ENCODE measurements around the gene CNTN5.

- no peak for TF ChIP-seq CTCF (optimal IDR thresholded peaks at IDR 0.05 in 1 of 3, IDR thresholded peaks at IDR 0.05 in 1 of 3, conservative IDR thresholded peaks at IDR 0.05 in 1 of 3; ENCODE audit: extremely low read depth in 1 of 3, insufficient read depth in 2 of 3, low read length in 3 of 3)
- TF ChIP-seq EZH2 (IDR thresholded peaks at IDR 0.05; ENCODE audit: low read length), result no peak
Measured at GRCh38 chr11:99716302-99716701, 695.6 kb downstream of the CNTN5 start.
